ENCODE measurements around the gene SLC5A1.

The SLC5A1 gene

GRCh38 chr22:32052244-32052643 is 9.2 kb downstream of the SLC5A1 start:
- no peak for DNase-seq

- no peak for DNase-seq
Observed at GRCh38 chr22:32052936-32053791, 10.1 kb downstream of the SLC5A1 start.

- DNase-seq, result no peak
Observed at GRCh38 chr22:32055069-32055468, 12.0 kb downstream of the SLC5A1 start.

GRCh38 chr22:32058656-32059260 is 15.7 kb downstream of the SLC5A1 start:
- no peak for DNase-seq

GRCh38 chr22:32059426-32059825 is 16.4 kb downstream of the SLC5A1 start:
- no peak for DNase-seq

GRCh38 chr22:32063701-32064100 is 20.6 kb downstream of the SLC5A1 start:
- no peak for DNase-seq

- no peak for DNase-seq
Observed at GRCh38 chr22:32066820-32067219, 23.8 kb downstream of the SLC5A1 start.

GRCh38 chr22:32067613-32068012 is 24.6 kb downstream of the SLC5A1 start:
- DNase-seq, result no peak

GRCh38 chr22:32069579-32070372 is 26.7 kb downstream of the SLC5A1 start:
- no peak for DNase-seq

- DNase-seq, result no peak
Observed at GRCh38 chr22:32073262-32073661, 30.2 kb downstream of the SLC5A1 start.

GRCh38 chr22:32073823-32074380 is 30.8 kb downstream of the SLC5A1 start:
- DNase-seq, result no peak

- no peak for DNase-seq
Observed at GRCh38 chr22:32075997-32076760, 33.1 kb downstream of the SLC5A1 start.

GRCh38 chr22:32076761-32077084 is 33.7 kb downstream of the SLC5A1 start:
- DNase-seq, result no peak

GRCh38 chr22:32077151-32077550 is 34.1 kb downstream of the SLC5A1 start:
- no peak for DNase-seq

GRCh38 chr22:32079130-32080089 is 36.3 kb downstream of the SLC5A1 start:
- DNase-seq, result no peak

GRCh38 chr22:32080904-32081303 is 37.8 kb downstream of the SLC5A1 start:
- no peak for DNase-seq

GRCh38 chr22:32082331-32082730 is 39.3 kb downstream of the SLC5A1 start:
- DNase-seq, result no peak

GRCh38 chr22:32083000-32083399 is 39.9 kb downstream of the SLC5A1 start:
- no peak for DNase-seq

- DNase-seq, result no peak
Observed at GRCh38 chr22:32083814-32084213, 40.8 kb downstream of the SLC5A1 start.

GRCh38 chr22:32088084-32088483 is 45.0 kb downstream of the SLC5A1 start:
- DNase-seq, result no peak

- DNase-seq, result no peak
Observed at GRCh38 chr22:32097018-32097417, 54.0 kb downstream of the SLC5A1 start.

All from activated CD4-positive, CD25-positive, alpha-beta regulatory T cell (primary cell).